ENCODE results near the gene LCLAT1.
A peak's percentile ranks its signal among the peaks of the same experiment; 100 is the strongest.

- TF ChIP-seq CTCF (IDR thresholded peaks at IDR 0.05): no peak
- peak; percentile 10; the same call in 1 of the 2 replicates for TF ChIP-seq TCF12 (IDR thresholded peaks at IDR 0.05)
- TF ChIP-seq GABPA (IDR thresholded peaks at IDR 0.05; ENCODE audit: low read depth): no peak
- TF ChIP-seq MXI1 (IDR thresholded peaks at IDR 0.05; ENCODE audit: low read depth, low read length): peak; percentile 64
- no peak for TF ChIP-seq RXRA (IDR thresholded peaks at IDR 0.05; ENCODE audit: borderline replicate concordance, low read depth)
- no peak for TF ChIP-seq REST (IDR thresholded peaks at IDR 0.05; ENCODE audit: low read depth, low read length)
- TF ChIP-seq RAD21 (IDR thresholded peaks at IDR 0.05; ENCODE audit: low read length): peak; percentile 33; the same call in 1 of the 2 replicates
- TF ChIP-seq EZH2phosphoT487 (IDR thresholded peaks at IDR 0.05; ENCODE audit: borderline replicate concordance, low read depth): no peak
- no peak for TF ChIP-seq POLR2AphosphoS5 (IDR thresholded peaks at IDR 0.05; ENCODE audit: low read depth, low read length)
- no peak for TF ChIP-seq USF2 (IDR thresholded peaks at IDR 0.05; ENCODE audit: borderline replicate concordance, low read depth, low read length)
- no peak for TF ChIP-seq JUND (IDR thresholded peaks at IDR 0.05)
- TF ChIP-seq NRF1 (IDR thresholded peaks at IDR 0.05; ENCODE audit: low read depth, low read length): no peak
- peak; percentile 61; the same call in 1 of the 2 replicates for TF ChIP-seq RCOR1 (IDR thresholded peaks at IDR 0.05; ENCODE audit: low read length)
- no peak for TF ChIP-seq FOXM1 (IDR thresholded peaks at IDR 0.05; ENCODE audit: low read depth)
Measured at GRCh38 chr2:30514134-30514847, 67.2 kb downstream of the LCLAT1 start.
